HepG2 (cell line): Measurements from ENCODE around the gene PSG2. TPM values are rescaled to one million over a fixed set of nuclear protein-coding genes. Genes with fewer than 3 reads are reported as not detected.
"Not testable (repeated sequence)": the region's sequence is repeated elsewhere in the genome, so short reads cannot be mapped to it uniquely, and the experiment has no call there.

Experiments used
- ATAC-seq: fragments of 200-7000 bp; cut with Tn5 transposase; 3 replicates; pipeline ENCODE4 v1.9.1; 2020; ENCODE audit warnings: mild to moderate bottlenecking, moderate library complexity
- BruUV-seq: library from RNA; stranded (reverse); fragments of 400-500 nt; replicated peaks from 2 replicates; lab custom pipeline; 2021; lab: Mats Ljungman, UMichigan
- CTCF ChIA-PET: fragments of 300-600 bp; formaldehyde crosslinking; extraction: SDS; loops from one replicate; lab custom pipeline; 2021; ENCODE audit warnings: low total read pairs, inconsistent platforms, low intra/inter-chr PET ratio; lab: Yijun Ruan, JAX
- POLR2A ChIA-PET: fragments of 350-600 bp; sonication (Branson Sonifier 250); formaldehyde crosslinking; loops from one replicate; lab custom pipeline; 2020; ENCODE audit warnings: antibody characterized with exemption, inconsistent platforms; lab: Yijun Ruan, JAX
- DNase-seq: peaks from one replicate; pipeline ENCODE4 v3.0.0-alpha.2; 2015; ENCODE audit warnings: low spot score
- FAIRE-seq: peaks from 3 replicates; lab custom pipeline; 2011; peaks lifted over from hg19 to GRCh38; lab: Jason Lieb, UNC
- H2AFZ ChIP-seq: one replicate; pipeline ENCODE4 v1.6.1; 2011; ENCODE audit warnings: low read length, inconsistent platforms
- H3K27ac ChIP-seq: fragments of 300-600 bp; 3 replicates; pipeline ENCODE4 v1.8.0; 2011; ENCODE audit warnings: mixed run types, mild to moderate bottlenecking, mixed read lengths, low read length, inconsistent platforms; ENCODE audit not compliant: insufficient read depth; ENCODE audit errors: extremely low read length
- H3K27me3 ChIP-seq, 2 experiments: fragments of 200-600 bp in 1 of 2; 2 replicates in 1 of 2; 3 replicates in 1 of 2; pipeline versions ENCODE4 v1.6.0 to v1.8.0; 2011; ENCODE audit warnings: low read length in 2 of 2, mild to moderate bottlenecking in 2 of 2, moderate library complexity in 2 of 2, inconsistent platforms in 1 of 2; ENCODE audit not compliant: insufficient read depth in 2 of 2, control insufficient read depth in 1 of 2
- H3K36me3 ChIP-seq, 2 experiments: fragments of 200-600 bp in 1 of 2; replicated peaks in 1 of 2; 2 replicates in 1 of 2; 3 replicates in 1 of 2; pipeline versions ENCODE4 v1.5.1 to v1.8.0; 2011; ENCODE audit warnings: low read length in 2 of 2, inconsistent platforms in 1 of 2; ENCODE audit not compliant: insufficient read depth in 2 of 2, control insufficient read depth in 1 of 2
- H3K4me1 ChIP-seq: 2 replicates; pipeline ENCODE4 v1.5.1; 2012; ENCODE audit warnings: low read length, inconsistent platforms; ENCODE audit not compliant: insufficient read depth
- H3K4me2 ChIP-seq: 2 replicates; pipeline ENCODE4 v1.6.0; 2011; ENCODE audit warnings: low read depth, low read length, inconsistent platforms
- H3K4me3 ChIP-seq, 3 experiments: fragments of 200-600 bp in 1 of 3; sonication (generic), shearing (Covaris generic) in 1 of 3; replicated peaks in 1 of 3; 2 replicates each; pipeline ENCODE4 v1.5.1; 2011 to 2016; ENCODE audit warnings: low read length in 3 of 3, inconsistent platforms in 2 of 3, low read depth in 2 of 3, mild to moderate bottlenecking in 2 of 3, control low read depth in 1 of 3, mixed read lengths in 1 of 3; ENCODE audit not compliant: insufficient read depth in 1 of 3
- H3K79me2 ChIP-seq: one replicate; pipeline ENCODE4 v1.6.1; 2011; ENCODE audit warnings: low read length, inconsistent platforms; ENCODE audit not compliant: insufficient read depth
- H3K9ac ChIP-seq: 2 replicates; pipeline ENCODE4 v1.6.0; 2011; ENCODE audit warnings: mild to moderate bottlenecking, low read depth, low read length, inconsistent platforms; ENCODE audit not compliant: insufficient read depth
- H3K9me3 ChIP-seq: 2 replicates; pipeline ENCODE4 v1.5.1; 2012; ENCODE audit warnings: mild to moderate bottlenecking, low read length
- H4K20me1 ChIP-seq: 2 replicates; pipeline ENCODE4 v1.6.0; 2011; ENCODE audit warnings: inconsistent platforms, mild to moderate bottlenecking, low read length, moderate library complexity; ENCODE audit not compliant: insufficient read depth
- ATF1 ChIP-seq: IDR thresholded peaks from 2 replicates; pipeline ENCODE4 v1.6.1; 2016; ENCODE audit warnings: mild to moderate bottlenecking, control low read depth
- E2F1 ChIP-seq: sonication (generic); formaldehyde crosslinking; IDR thresholded peaks from 2 replicates; pipeline ENCODE4 v1.5.0; 2020; ENCODE audit warnings: missing genetic modification reagents
- GABPA ChIP-seq, 2 experiments: IDR thresholded peaks; 2 replicates each; pipeline ENCODE4 v1.6.1; 2011 to 2016; ENCODE audit warnings: low read depth in 2 of 2, low read length in 1 of 2, missing biosample characterization in 1 of 2, missing genetic modification characterization in 1 of 2
- HNRNPUL1 ChIP-seq: fragments of 200-400 bp; formaldehyde crosslinking; IDR thresholded peaks from 2 replicates; pipeline ENCODE4 v1.6.1; 2017; ENCODE audit warnings: low read depth, mild to moderate bottlenecking, low read length, moderate library complexity
- KDM3A ChIP-seq: IDR thresholded peaks from 2 replicates; pipeline ENCODE4 v1.6.1; 2018; ENCODE audit warnings: low read depth, missing compliant biosample characterization
- MATR3 ChIP-seq: sonication (generic); formaldehyde crosslinking; IDR thresholded peaks from 2 replicates; pipeline ENCODE4 v1.4.0; 2020; ENCODE audit warnings: missing genetic modification reagents
- MEIS2 ChIP-seq: sonication (generic); formaldehyde crosslinking; IDR thresholded peaks from 2 replicates; pipeline ENCODE4 v1.9.0; 2021; ENCODE audit warnings: mild to moderate bottlenecking, missing genetic modification reagents
- SMARCE1 ChIP-seq: fragments of 450-650 bp; IDR thresholded peaks from 2 replicates; pipeline ENCODE4 v1.6.1; 2017; ENCODE audit warnings: borderline replicate concordance
- USF2 ChIP-seq, 2 experiments: sonication (generic) in 1 of 2; formaldehyde crosslinking in 1 of 2; IDR thresholded peaks; 2 replicates each; pipeline versions ENCODE4 v1.5.1 to v1.6.1; 2011 to 2020; ENCODE audit warnings: borderline replicate concordance in 1 of 2, low read depth in 1 of 2, low read length in 1 of 2, mild to moderate bottlenecking in 1 of 2, missing genetic modification reagents in 1 of 2, moderate library complexity in 1 of 2
- ZFP36 ChIP-seq: fragments of 150-350 bp; IDR thresholded peaks from 2 replicates; pipeline ENCODE4 v1.6.1; 2018; ENCODE audit warnings: borderline replicate concordance, low read length, low read depth; ENCODE audit not compliant: partially characterized antibody
- ZFYVE20 ChIP-seq: sonication (generic); formaldehyde crosslinking; IDR thresholded peaks from 2 replicates; pipeline ENCODE4 v1.8.0; 2023; ENCODE audit warnings: low read depth, mild to moderate bottlenecking, moderate library complexity, missing genetic modification reagents, borderline replicate concordance
- ZNF101 ChIP-seq: sonication (generic); formaldehyde crosslinking; IDR thresholded peaks from 2 replicates; pipeline ENCODE4 v1.4.0; 2020; ENCODE audit warnings: mild to moderate bottlenecking, low read depth, missing genetic modification reagents, borderline replicate concordance
- ZNF224 ChIP-seq: sonication (generic); formaldehyde crosslinking; IDR thresholded peaks from 2 replicates; pipeline ENCODE4 v1.5.0; 2020; ENCODE audit warnings: mild to moderate bottlenecking, missing genetic modification reagents
- ZNF441 ChIP-seq: sonication (generic); formaldehyde crosslinking; IDR thresholded peaks from 2 replicates; pipeline ENCODE4 v1.7.0; 2021; ENCODE audit warnings: missing genetic modification reagents, borderline replicate concordance
- ZNF530 ChIP-seq: sonication (generic); formaldehyde crosslinking; IDR thresholded peaks from 2 replicates; pipeline ENCODE4 v1.5.0; 2020; ENCODE audit warnings: low read depth, mild to moderate bottlenecking, missing genetic modification reagents
- ZSCAN22 ChIP-seq: sonication (generic); formaldehyde crosslinking; IDR thresholded peaks from 2 replicates; pipeline ENCODE4 v1.4.0; 2020; ENCODE audit warnings: mild to moderate bottlenecking, missing genetic modification reagents
- WGBS: methylation state at CpG from one replicate; pipeline ENCODE4 v1.1.6; 2017; ENCODE audit warnings: low lambda C conversion rate; 5-methylcytosine and 5-hydroxymethylcytosine counted together
- in situ Hi-C: cut with HindIII; loops from 2 replicates; pipeline ENCODE4 v1.10.0; 2017; ENCODE audit warnings: low pct_unique_long_range_greater_than_20kb; ENCODE audit not compliant: extremely low pct_ligation_motif_present
- intact Hi-C: fragments of 100-400 bp; cut with micrococcal nuclease; formaldehyde crosslinking; loops from one replicate; pipeline ENCODE4 v1.10.0; 2022; ENCODE audit not compliant: unreplicated experiment
- polyA plus RNA-seq, 8 experiments: library from polyadenylated mRNA; depleted of rRNA in 3 of 8; stranded (reverse) in 7 of 8; unstranded in 1 of 8; fragments of >200 nt; fragmentation: Illumina TruSeq in 4 of 8; extraction: Trizol in 4 of 8; gene quantifications; 2 replicates each; pipeline versions ENCODE4 v1.2.1 to v1.2.3, GENCODE V29; 2011 to 2016; ENCODE audit warnings: low read depth in 4 of 8, missing spikeins in 1 of 8, mixed read lengths in 1 of 8; ENCODE audit not compliant: insufficient read depth in 1 of 8
- total RNA-seq, 5 experiments: library from RNA; depleted of rRNA; stranded (reverse); fragments of >200 nt; fragmentation: Illumina TruSeq; extraction: Trizol; gene quantifications; 2 replicates each; pipeline ENCODE4 v1.2.3, GENCODE V29; 2016; ENCODE audit warnings: low read depth in 1 of 5

The PSG2 gene
- total and polyA plus RNA-seq, 2 of the 13 experiments (the other 11 are each of a cell fraction or from before 2014, with no cell fraction given) = not detected

- ATAC-seq, H3K9me3 ChIP-seq, POLR2A ChIA-PET, H4K20me1 ChIP-seq, H3K4me2 ChIP-seq, H3K27ac ChIP-seq, H2AFZ ChIP-seq, CTCF ChIA-PET, DNase-seq, in situ Hi-C loops, H3K27me3 ChIP-seq, H3K9ac ChIP-seq, H3K4me3 ChIP-seq, intact Hi-C loops, FAIRE-seq, H3K79me2 ChIP-seq, H3K4me1 ChIP-seq, H3K36me3 ChIP-seq, BruUV-seq: not testable (repeated sequence)
- 1% methylated on average over 3 of the region's 3 CpGs for WGBS
These were observed 44.8 kb upstream of the PSG2 start for GRCh38 chr19:43127336-43127735.

- Histone ChIP-seq H3K9me3 (no peaks in the 10 kb centered on the region), H3K9ac (no peak overlapping the region), H3K4me2 (no peak overlapping the region), H2AFZ (no peak overlapping the region), H3K4me1 (no peaks in the 10 kb centered on the region), H3K79me2 (no peaks in the 10 kb centered on the region), H4K20me1 (no peaks in the 10 kb centered on the region), H3K27ac (no peak overlapping the region), H3K27me3 (no peaks in the 10 kb centered on the region; a peak in 1 of 5 replicates), H3K36me3 (no peaks in the 10 kb centered on the region), H3K4me3 (no peak overlapping the region)
- 4% methylated on average over 4 of the region's 4 CpGs for WGBS
- in situ Hi-C loops (no loop called here), intact Hi-C loops (no loop called here)
- DNase-seq = no peak
- ATAC-seq = no peak
- BruUV-seq = no TSS peak
- no peak for FAIRE-seq
- ChIA-PET CTCF (no interaction called here), POLR2A (no interaction called here)
- TF ChIP-seq SMARCE1 (no peak), KDM3A (CRISPR knock-in tag) (no peak), HNRNPUL1 (no peak), E2F1 (no peak), USF2 (IDR thresholded peaks at IDR 0.05; ENCODE audit: low read depth, low read length) (no peak), USF2 (CRISPR knock-in tag; IDR thresholded peaks at IDR 0.05; ENCODE audit: borderline replicate concordance) (no peak), ZFP36 (no peak), ZNF101 (CRISPR knock-in tag) (no peak), ZSCAN22 (CRISPR knock-in tag) (no peak), MATR3 (CRISPR knock-in tag) (no peak), ZNF224 (CRISPR knock-in tag) (no peak), ATF1 (CRISPR knock-in tag) (no peak), GABPA (IDR thresholded peaks at IDR 0.05; ENCODE audit: low read depth, low read length) (no peak), GABPA (CRISPR knock-in tag; IDR thresholded peaks at IDR 0.05; ENCODE audit: low read depth) (no peak), MEIS2 (no peak), ZFYVE20 (no peak), ZNF530 (CRISPR knock-in tag) (no peak), ZNF441 (no peak)
These were observed 44.2 kb upstream of the PSG2 start for GRCh38 chr19:43126720-43127119.
